ENCODE measurements around the gene PRSS57.

GRCh38 chr19:711254-711653, 16.0 kb upstream of the PRSS57 start:
- TF ChIP-seq, protein P1, sequence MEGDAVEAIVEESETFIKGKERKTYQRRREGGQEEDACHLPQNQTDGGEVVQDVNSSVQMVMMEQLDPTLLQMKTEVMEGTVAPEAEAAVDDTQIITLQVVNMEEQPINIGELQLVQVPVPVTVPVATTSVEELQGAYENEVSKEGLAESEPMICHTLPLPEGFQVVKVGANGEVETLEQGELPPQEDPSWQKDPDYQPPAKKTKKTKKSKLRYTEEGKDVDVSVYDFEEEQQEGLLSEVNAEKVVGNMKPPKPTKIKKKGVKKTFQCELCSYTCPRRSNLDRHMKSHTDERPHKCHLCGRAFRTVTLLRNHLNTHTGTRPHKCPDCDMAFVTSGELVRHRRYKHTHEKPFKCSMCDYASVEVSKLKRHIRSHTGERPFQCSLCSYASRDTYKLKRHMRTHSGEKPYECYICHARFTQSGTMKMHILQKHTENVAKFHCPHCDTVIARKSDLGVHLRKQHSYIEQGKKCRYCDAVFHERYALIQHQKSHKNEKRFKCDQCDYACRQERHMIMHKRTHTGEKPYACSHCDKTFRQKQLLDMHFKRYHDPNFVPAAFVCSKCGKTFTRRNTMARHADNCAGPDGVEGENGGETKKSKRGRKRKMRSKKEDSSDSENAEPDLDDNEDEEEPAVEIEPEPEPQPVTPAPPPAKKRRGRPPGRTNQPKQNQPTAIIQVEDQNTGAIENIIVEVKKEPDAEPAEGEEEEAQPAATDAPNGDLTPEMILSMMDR (IDR thresholded peaks at IDR 0.05), result no peak
- no peak for TF ChIP-seq POLR2A (IDR thresholded peaks at IDR 0.05)
